Astrocyte (in vitro differentiated cells and primary cell): ENCODE data around the gene AMOTL2.

ENCODE experiments used
- CTCF ChIP-seq: IDR thresholded peaks from 2 replicates; pipeline ENCODE4 v1.5.1; 2011; ENCODE audit warnings: low read depth, mild to moderate bottlenecking, inconsistent platforms, low read length, moderate library complexity; ENCODE audit not compliant: insufficient read depth
- EZH2 ChIP-seq: IDR thresholded peaks from 2 replicates; pipeline ENCODE4 v1.6.1; 2012; ENCODE audit warnings: mild to moderate bottlenecking, low read length, inconsistent platforms; ENCODE audit not compliant: insufficient read depth

DNA sequence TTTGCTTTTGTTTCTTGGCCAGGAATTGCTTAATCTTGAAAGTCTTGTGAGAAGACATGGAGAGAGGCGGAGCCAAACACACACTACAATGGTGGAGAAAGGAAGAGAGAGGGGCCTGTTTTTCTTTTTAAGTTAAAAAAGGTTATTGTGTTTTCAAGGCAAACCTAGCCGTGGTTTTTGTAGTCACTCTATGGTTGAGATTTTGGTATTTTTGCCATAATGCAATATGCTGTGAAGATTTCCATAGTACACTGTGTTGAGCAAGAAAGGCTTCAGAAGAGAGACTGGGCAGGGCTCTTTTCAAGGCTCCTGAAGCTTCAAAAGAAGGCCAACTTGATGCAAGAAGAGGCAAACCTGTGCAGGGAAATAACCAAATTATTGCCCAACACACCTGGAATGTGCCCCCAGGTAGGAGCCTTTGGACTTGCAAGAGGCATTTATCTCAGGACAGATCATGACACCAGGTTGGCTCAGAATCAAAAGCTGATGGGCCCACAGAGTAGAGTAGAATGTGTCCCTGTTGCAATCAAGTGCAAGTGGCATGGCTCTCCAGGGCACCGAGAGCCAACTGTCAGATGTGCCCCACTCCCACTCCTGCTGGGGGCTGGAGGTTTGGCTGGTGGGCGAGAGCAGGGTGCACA lies 22.1 kb downstream of the AMOTL2 start:
- TF ChIP-seq CTCF (no peak), EZH2 (no peak)
